Stomach (tissue), 9 donors: Measurements from ENCODE around the gene PLXNA1. TPM values are rescaled to one million over a fixed set of nuclear protein-coding genes. Genes with fewer than 3 reads are reported as not detected.

Experiments
- DNase-seq, 2 donors: peaks; one replicate each; pipeline versions ENCODE4 v3.0.0 to v3.0.0-alpha.2; 2013 to 2019
- H3K27ac ChIP-seq, 5 donors: fragments of 200-600 bp in 4 of 5; sonication (generic) in 4 of 5; one replicate each; pipeline ENCODE4 v1.5.1; 2013 to 2019; ENCODE audit warnings: mild to moderate bottlenecking in 1 of 5, moderate library complexity in 1 of 5
- H3K27me3 ChIP-seq, 3 donors: fragments of 200-600 bp; sonication (generic); one replicate each; pipeline ENCODE4 v1.5.1; 2017 to 2019; ENCODE audit warnings: mixed run types in 1 of 3
- H3K36me3 ChIP-seq, 4 donors: fragments of 200-600 bp; sonication (generic); 1 replicate in 3 of 4; 2 replicates in 1 of 4; pipeline ENCODE4 v1.5.1; 2016 to 2019
- H3K4me1 ChIP-seq, 4 donors: fragments of 200-600 bp; sonication (generic); one replicate each; pipeline ENCODE4 v1.5.1; 2016 to 2019
- H3K4me3 ChIP-seq, 4 donors: fragments of 200-600 bp; sonication (generic) in 3 of 4; one replicate each; pipeline ENCODE4 v1.5.1; 2016 to 2019; ENCODE audit warnings: mild to moderate bottlenecking in 1 of 4
- H3K9me3 ChIP-seq, 4 donors: fragments of 200-600 bp; sonication (generic); one replicate each; pipeline ENCODE4 v1.5.1; 2016 to 2019
- EP300 ChIP-seq: sonication (generic); formaldehyde crosslinking; IDR thresholded peaks from one replicate; pipeline ENCODE4 v1.6.1; 2017; ENCODE audit warnings: antibody characterized with exemption
- POLR2A ChIP-seq, 4 donors: fragments of 450-650 bp; IDR thresholded peaks; one replicate each; pipeline ENCODE4 v1.6.1; 2016; ENCODE audit warnings: antibody characterized with exemption in 4 of 4, control low read depth in 2 of 4, mild to moderate bottlenecking in 1 of 4, moderate library complexity in 1 of 4
- POLR2AphosphoS5 ChIP-seq, 3 donors: sonication (generic); formaldehyde crosslinking; IDR thresholded peaks; one replicate each; pipeline ENCODE4 v1.6.1; 2016; ENCODE audit warnings: antibody characterized with exemption in 3 of 3
- WGBS, 5 donors: extraction: QIAGEN DNeasy Blood & Tissue Kit in 3 of 5; methylation state at CpG; one replicate each; pipeline versions ENCODE4 v1.1.5 to v1.1.7; 2013 to 2018; 5-methylcytosine and 5-hydroxymethylcytosine counted together
- intact Hi-C: fragments of 100-400 bp; cut with DNase I; formaldehyde crosslinking; loops from one replicate; pipeline ENCODE4 v1.15.1; 2023; ENCODE audit warnings: low total_unique reads
- polyA plus RNA-seq, 3 donors: library from polyadenylated mRNA; stranded (reverse); fragments of 200-250 nt; gene quantifications; one replicate each; pipeline ENCODE4 v1.2.3, GENCODE V29; 2013
- total RNA-seq, 5 donors: library from RNA; depleted of rRNA; stranded (reverse); fragments of >200 nt; gene quantifications; one replicate each; pipeline versions ENCODE4 v1.1.0 to v1.2.3, GENCODE V29; 2014 to 2016
- TF ChIP-seq, protein P1 (sequence below), 7 experiments: fragments of 450-650 bp in 4 of 7; fragments of 200-600 bp in 3 of 7; sonication (generic) in 3 of 7; IDR thresholded peaks; one replicate each; pipeline ENCODE4 v1.5.1; 2016 to 2019; ENCODE audit warnings: antibody characterized with exemption in 7 of 7, control low read depth in 2 of 7, mild to moderate bottlenecking in 1 of 7
- donor health status: healthy with polysubstance abuse.
- donor health status: Bipolar disorder and iron deficiency.
- donor health status: healthy.

Gene PLXNA1
- total and polyA plus RNA-seq, 8 donors: 0.92 to 54.7 (median 13.9) TPM

DNA sequence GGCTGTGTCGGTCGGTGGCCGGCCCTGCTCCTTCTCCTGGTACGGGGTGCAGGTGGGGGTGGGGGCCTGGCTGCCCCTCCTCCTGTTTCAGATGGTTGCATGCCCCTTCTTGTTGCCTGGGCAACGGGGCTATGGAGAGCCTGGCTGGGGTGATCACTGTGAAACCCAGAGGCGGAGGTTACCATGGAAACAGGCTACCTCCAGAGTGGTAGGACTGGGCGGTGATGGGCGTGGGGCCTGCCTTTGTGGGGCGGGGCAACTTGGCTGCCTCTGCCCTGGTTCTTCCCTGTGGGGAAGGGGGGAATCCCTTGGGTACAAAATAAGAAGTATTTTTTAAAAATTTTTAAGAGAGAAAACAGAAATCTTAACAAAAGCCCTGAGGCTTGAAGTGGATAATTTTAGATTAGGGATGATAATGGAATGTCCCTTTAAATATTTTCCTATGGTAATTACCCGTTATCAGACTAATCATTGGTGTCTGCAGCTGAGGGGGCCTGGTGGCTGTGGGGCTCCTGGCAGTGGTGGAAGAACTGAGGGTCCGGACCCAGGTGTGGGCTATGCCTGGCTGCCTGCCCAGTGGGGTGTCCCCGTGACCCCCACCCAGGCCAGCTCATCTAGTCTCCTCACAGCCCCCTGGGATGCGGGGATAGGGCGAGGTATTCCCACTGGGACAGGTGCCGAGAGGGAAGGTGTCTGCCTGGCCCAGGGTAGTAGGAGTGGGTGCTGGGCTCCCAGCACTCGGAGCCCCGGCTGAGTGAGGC is 32.5 kb downstream of the PLXNA1 start:
- Histone ChIP-seq H3K4me3 (no peak overlapping the region), H3K27me3 (no peaks in the 10 kb centered on the region), H3K27ac (no peak overlapping the region), H3K4me1 (peaks cover 0 to 3% (median 0%) of the 10 kb centered on the region in 4 donors), H3K36me3 (peaks cover 40 to 99% (median 94%) of the 10 kb centered on the region in 4 donors), H3K9me3 (no peaks in the 10 kb centered on the region)
- intact Hi-C loops: no loop called here
- DNase-seq: no peak
- 80 to 89% (median 85%) methylated on average over 13 to 17 of the region's 17 CpGs for WGBS, 5 donors
- TF ChIP-seq EP300 (no peak), POLR2AphosphoS5 (IDR thresholded peaks at IDR 0.05) (no peak), POLR2A (IDR thresholded peaks at IDR 0.05) (no peak)
- TF ChIP-seq, protein P1, sequence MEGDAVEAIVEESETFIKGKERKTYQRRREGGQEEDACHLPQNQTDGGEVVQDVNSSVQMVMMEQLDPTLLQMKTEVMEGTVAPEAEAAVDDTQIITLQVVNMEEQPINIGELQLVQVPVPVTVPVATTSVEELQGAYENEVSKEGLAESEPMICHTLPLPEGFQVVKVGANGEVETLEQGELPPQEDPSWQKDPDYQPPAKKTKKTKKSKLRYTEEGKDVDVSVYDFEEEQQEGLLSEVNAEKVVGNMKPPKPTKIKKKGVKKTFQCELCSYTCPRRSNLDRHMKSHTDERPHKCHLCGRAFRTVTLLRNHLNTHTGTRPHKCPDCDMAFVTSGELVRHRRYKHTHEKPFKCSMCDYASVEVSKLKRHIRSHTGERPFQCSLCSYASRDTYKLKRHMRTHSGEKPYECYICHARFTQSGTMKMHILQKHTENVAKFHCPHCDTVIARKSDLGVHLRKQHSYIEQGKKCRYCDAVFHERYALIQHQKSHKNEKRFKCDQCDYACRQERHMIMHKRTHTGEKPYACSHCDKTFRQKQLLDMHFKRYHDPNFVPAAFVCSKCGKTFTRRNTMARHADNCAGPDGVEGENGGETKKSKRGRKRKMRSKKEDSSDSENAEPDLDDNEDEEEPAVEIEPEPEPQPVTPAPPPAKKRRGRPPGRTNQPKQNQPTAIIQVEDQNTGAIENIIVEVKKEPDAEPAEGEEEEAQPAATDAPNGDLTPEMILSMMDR (IDR thresholded peaks at IDR 0.05): no peak

DNA sequence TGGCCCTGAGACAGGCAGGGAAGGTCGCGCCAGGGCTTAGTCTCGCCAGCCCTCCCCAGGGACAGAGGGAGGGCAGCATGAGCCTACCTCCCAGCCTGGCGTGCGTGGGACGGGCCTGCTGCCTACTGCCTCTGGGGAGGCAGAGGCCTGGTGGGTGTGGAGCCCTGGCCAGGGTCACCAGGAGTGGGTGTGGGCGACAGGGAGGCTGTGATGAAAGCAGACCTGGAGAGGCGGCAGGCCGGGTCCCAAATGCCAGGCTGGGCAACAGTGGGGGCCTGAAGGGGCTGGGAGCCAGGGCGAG is 33.1 kb downstream of the PLXNA1 start:
- whole genome bisulfite sequencing, 5 donors: 85 to 96% (median 94%) methylated on average over 10 of the region's 10 CpGs
- H3K27ac ChIP-seq: no peak overlapping the region
- DNase-seq: no peak
- no peak for TF ChIP-seq POLR2AphosphoS5 (IDR thresholded peaks at IDR 0.05)
- TF ChIP-seq, protein P1 (IDR thresholded peaks at IDR 0.05): no peak
- H3K4me1 ChIP-seq: peaks cover 0 to 2% (median 0%) of the 10 kb centered on the region in 4 donors
- intact Hi-C loops: no loop called here
- peaks cover 44 to 100% (median 97%) of the 10 kb centered on the region in 4 donors for H3K36me3 ChIP-seq
- no peaks in the 10 kb centered on the region for H3K9me3 ChIP-seq
- no peak overlapping the region for H3K4me3 ChIP-seq
- H3K27me3 ChIP-seq: no peaks in the 10 kb centered on the region

DNA sequence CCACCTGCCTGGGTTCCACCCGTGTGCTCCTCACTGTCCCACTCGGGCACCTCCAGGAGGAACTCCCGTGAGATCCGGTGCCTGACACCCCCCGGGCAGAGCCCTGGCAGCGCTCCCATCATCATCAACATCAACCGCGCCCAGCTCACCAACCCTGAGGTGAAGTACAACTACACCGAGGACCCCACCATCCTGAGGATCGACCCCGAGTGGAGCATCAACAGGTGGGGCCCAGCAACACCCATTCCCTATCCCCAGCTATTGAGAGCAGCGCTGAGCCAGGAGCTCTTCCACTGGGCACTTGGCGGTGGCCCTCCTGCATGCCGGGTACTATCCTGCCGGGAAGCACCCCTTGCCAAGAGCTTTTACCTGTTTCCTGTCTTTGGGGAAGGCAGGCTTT is 33.5 kb downstream of the PLXNA1 start:
- H3K4me1 ChIP-seq: no peaks in the 10 kb centered on the region
- TF ChIP-seq POLR2AphosphoS5 (IDR thresholded peaks at IDR 0.05): no peak
- TF ChIP-seq POLR2A (IDR thresholded peaks at IDR 0.05): no peak
- TF ChIP-seq EP300: no peak
- no peak for DNase-seq
- H3K27me3 ChIP-seq: no peaks in the 10 kb centered on the region
- H3K4me3 ChIP-seq: no peak overlapping the region
- H3K36me3 ChIP-seq: peaks cover 45 to 100% (median 99%) of the 10 kb centered on the region in 4 donors
- intact Hi-C loops: no loop called here
- H3K27ac ChIP-seq: no peak overlapping the region
- WGBS, 5 donors: 89 to 94% (median 93%) methylated on average over 15 of the region's 15 CpGs
- H3K9me3 ChIP-seq: no peaks in the 10 kb centered on the region

DNA sequence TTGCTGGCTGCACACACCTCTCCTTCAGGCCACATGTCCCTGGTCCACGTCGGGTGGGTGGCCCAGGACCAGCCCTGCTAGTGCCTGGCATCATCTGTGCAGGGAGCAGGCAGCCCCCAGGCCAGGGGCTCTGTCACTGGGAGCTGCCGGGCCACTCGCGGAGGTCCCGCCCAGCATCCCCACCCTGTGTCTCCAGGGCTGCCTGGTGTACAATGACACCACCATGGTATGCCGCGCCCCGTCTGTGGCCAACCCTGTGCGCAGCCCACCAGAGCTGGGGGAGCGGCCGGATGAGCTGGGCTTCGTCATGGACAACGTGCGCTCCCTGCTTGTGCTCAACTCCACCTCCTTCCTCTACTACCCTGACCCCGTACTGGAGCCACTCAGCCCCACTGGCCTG is 34.3 kb downstream of the PLXNA1 start:
- H3K36me3 ChIP-seq: peaks cover 51 to 100% (median 99%) of the 10 kb centered on the region in 4 donors
- DNase-seq: no peak

More for the DNA sequence above, 34.3 kb downstream of the PLXNA1 start:
- Histone ChIP-seq H3K4me1 (no peaks in the 10 kb centered on the region), H3K9me3 (no peaks in the 10 kb centered on the region), H3K27me3 (no peaks in the 10 kb centered on the region), H3K4me3 (no peak overlapping the region), H3K27ac (no peak overlapping the region)
- intact Hi-C loops: no loop called here
- WGBS, 5 donors: 88 to 96% (median 92%) methylated on average over 1 to 16 of the region's 16 CpGs
- TF ChIP-seq EP300 (no peak), POLR2A (IDR thresholded peaks at IDR 0.05) (no peak), POLR2AphosphoS5 (IDR thresholded peaks at IDR 0.05) (no peak)
- TF ChIP-seq, protein P1 (IDR thresholded peaks at IDR 0.05): no peak
